ENCODE results near the gene SPTLC1.
A peak's percentile ranks its signal among the peaks of the same experiment; 100 is the strongest.
"Not testable (repeated sequence)": the region's sequence is repeated elsewhere in the genome, so short reads cannot be mapped to it uniquely, and the experiment has no call there.

SPTLC1 gene

DNA sequence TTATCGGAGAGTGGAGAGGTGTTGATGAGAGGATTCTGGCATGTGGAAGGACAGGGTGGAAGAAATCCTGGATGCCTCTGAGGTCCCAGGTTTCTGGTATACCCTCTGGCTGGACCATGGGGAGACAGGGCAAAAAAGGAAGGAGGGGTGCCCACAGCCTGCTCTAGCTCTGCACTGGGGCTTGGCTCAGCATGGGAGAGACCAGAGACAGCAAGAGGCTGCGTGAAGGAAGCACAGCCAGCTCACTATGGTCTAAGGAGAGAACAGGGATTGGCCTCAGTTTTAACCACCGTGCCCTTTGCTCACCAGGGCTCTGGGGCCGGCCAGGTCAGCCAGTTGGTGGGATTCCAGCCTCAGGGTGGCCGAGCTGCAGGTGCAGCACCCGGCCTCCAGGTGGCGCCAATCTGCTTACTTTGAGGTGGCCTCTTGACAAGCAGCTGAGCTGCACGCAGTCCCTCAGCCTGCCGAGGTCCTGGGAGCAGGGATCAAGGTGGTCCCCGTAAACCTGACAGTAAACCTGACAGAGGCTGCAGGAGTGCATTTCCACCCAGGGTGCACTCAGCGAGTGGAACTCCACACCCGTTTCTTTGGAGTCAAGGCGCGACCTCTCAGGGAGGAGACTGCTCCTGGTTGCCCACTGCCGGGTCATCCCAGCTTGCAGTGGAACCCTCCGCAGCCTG, 25.0 kb upstream of the SPTLC1 start:
- peak; percentile 95 for DNase-seq

GRCh38 chr9:92138960-92139540, 23.8 kb upstream of the SPTLC1 start:
- peak; percentile 86 for DNase-seq

- DNase-seq: peak; percentile 86
These were observed 23.1 kb upstream of the SPTLC1 start for GRCh38 chr9:92138157-92138959.

GRCh38 chr9:92136184-92136858, 21.1 kb upstream of the SPTLC1 start:
- DNase-seq: no peak

- DNase-seq: no peak
These were observed 20.4 kb upstream of the SPTLC1 start for GRCh38 chr9:92135576-92135975.

- DNase-seq: peak; percentile 95
These were observed 18.9 kb upstream of the SPTLC1 start for GRCh38 chr9:92133949-92134604.

DNA sequence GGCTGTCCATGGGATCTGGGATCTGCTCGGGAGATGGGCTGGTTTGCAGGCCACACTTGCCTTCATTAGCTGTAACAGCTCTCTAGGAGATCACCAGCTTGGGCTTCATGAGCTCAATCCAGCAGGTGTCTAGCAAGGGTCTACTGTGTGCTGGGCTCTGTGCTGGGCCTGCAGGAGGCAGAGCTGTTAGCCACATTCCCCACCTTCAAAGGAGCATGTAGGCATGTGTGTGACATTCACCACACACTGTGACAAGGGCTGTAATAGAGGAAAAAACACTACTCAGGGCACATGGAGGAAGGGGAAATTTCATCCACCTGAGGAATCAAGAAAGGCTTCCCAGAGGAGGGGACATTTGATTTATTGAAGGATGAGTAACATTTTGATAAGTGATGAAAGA, 17.7 kb upstream of the SPTLC1 start:
- DNase-seq: not testable (repeated sequence)

DNA sequence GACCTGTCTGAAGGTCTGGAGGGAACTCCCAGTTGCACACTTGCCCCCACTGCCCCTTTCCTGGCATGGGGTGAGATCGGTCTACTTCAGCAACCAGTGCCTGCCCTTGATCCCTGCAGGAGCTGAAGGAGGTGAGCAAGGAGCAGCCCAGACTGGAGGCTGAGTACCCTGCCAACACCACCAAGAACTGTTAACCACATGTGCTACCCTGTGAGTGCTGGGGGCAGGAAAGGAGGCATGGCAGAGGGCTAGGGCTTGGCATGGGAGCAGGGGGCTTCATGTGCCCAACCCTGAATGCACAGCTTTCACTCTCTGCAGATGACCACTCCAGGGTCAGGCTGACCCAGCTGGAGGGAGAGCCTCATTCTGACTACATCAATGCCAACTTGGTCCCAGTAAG, 17.3 kb upstream of the SPTLC1 start:
- DNase-seq: no peak

DNA sequence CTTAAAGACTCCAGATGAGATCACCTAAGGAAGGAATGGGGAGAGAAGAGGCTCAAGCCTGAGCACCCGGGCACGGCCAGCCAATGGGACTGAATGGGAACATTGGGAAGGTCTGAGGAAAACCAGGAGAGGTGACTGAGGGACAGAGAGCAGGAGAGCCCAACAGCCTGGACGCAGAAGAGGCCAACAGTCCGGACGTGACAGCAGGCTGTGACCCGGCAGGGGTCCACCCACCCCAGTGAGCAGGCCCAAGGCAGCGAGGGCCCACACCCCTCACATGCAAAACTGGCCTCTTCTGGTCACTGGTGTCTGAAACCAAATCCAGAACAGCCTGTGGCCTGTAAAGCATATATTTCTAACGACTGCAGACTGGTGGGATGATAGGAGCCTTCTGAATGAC, 7.6 kb upstream of the SPTLC1 start:
- no peak for DNase-seq

GRCh38 chr9:92122061-92122460, 6.8 kb upstream of the SPTLC1 start:
- DNase-seq: no peak

DNA sequence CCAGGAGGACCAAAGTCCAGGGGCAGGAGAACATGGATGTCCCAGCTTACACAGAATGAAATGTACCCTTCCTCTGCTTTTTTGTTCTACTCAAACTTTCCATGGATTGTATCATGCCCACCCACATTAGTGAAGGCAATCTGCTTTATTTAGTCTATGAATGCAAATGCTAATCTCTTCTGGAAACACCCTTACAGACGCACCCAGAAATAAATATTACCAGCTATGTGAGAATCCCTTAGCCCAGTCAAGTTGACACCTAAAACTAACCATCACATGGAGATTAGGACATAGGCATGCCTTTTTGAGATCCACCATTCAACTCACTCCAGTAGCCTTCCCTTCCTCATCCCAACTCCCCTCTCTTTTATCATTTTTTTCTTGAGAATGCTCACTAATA, 6.1 kb upstream of the SPTLC1 start:
- no peak for DNase-seq

DNA sequence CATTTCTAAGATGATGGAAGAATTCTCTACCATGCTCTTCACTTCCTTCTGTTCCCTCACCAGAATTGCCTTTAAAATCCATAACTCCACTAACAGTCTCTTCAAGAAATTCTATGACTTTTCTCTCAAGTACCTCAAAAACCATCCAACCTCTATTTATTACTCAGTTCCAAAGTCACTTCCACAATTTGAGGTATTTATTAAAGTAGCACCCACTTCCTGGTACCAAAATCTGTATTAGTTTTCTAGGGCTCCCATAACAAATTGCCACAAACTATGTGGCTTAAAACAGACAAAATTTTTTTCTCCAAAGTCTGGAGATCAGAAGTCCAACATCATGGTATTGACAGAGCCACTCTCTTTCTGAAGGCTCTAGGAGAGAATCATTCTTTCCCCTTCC, 4.9 kb upstream of the SPTLC1 start:
- no peak for DNase-seq

GRCh38 chr9:92119586-92119985, 4.4 kb upstream of the SPTLC1 start:
- DNase-seq: no peak

GRCh38 chr9:92108122-92108521, 7.1 kb downstream of the SPTLC1 start:
- DNase-seq: no peak

DNA sequence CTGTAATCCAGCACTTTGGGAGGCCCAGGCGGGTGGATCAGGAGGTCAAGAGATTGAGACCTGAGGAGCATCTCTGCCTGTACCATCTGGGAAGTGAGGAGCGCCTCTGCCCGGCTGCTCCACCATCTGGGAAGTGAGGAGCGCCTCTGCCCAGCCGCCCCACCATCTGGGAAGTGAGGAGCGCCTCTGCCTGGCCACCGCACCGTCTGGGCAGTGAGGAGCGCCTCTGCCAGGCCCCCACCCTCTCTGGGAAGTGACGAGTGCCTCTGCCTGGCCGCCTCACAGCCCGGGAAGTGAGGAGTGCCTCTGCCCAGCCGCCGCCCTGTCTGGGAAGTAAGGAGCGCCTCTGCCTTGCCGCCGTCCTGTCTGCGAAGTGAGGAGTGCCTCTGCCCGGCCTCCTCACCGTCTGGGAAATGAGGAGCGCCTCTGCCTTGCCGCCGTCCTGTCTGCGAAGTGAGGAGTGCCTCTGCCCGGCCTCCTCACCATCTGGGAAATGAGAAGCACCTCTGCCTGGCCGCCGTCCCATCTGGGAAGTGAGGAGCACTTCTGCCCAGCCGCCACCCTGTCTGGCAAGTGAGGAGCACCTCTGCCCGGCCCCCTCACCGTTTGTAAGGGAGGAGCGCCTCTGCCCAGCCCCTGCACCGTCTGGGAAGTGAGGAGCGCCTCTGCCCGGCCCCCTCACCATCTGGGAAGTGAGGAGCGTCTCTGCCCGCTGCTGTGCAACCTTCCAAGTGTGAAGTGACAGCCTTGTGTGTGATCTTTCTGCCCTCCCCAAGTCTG, 9.6 kb downstream of the SPTLC1 start:
- not testable (repeated sequence) for DNase-seq

DNA sequence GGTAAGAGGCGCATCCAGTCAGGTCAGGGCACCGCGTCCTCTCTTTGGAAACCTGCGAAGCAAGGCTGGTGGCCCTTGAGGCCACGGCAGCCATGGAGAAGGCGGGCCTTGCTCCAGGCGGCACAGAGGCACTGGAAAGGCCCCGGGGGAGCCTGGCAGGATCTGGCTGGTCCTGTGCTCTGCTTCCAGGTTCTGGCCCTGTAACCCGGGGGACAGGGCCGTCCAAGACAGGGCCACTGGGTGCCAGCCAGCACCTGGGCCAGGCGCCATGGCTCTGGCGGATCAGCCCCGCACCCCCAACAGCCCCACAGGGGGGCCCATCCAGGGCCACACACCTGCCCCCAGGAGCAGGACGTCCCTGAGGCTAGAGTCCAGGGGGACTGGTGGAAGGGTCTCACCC, 11.6 kb downstream of the SPTLC1 start:
- not testable (repeated sequence) for DNase-seq

GRCh38 chr9:92100237-92100911, 14.8 kb downstream of the SPTLC1 start:
- peak; percentile 94 for DNase-seq

- no peak for DNase-seq
These were observed 16.6 kb downstream of the SPTLC1 start for GRCh38 chr9:92098638-92099037.

GRCh38 chr9:92097997-92098482, 17.2 kb downstream of the SPTLC1 start:
- peak; percentile 62 for DNase-seq

GRCh38 chr9:92095236-92095635, 20.0 kb downstream of the SPTLC1 start:
- no peak for DNase-seq

DNA sequence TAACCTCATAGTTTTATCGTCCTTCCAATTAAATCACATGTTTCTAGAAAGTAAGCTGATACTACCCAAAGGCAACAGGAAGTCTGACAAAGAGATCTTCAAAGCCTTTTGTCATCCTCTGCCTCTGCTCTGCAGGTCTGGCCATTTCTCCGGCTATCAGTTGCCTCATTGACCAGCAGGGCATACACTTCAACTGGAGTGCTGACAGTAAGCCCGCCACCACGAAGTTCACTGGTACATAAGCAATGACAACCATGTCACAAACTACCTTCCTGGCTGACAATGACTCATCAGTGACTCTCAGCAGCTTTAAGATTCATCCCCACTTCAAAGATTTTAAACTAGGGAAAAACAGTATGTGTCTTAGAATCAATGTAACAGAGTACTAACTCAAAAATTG, 20.6 kb downstream of the SPTLC1 start:
- peak; percentile 60 for DNase-seq
